ENCODE results near the gene PSMD6.

- TF ChIP-seq CTCF (IDR thresholded peaks at IDR 0.05; ENCODE audit: low read depth, low read length), result no peak
- no peak for TF ChIP-seq POLR2A (IDR thresholded peaks at IDR 0.05; ENCODE audit: extremely low read depth, insufficient read length)
- TF ChIP-seq MAX (IDR thresholded peaks at IDR 0.05; ENCODE audit: low read depth, low read length), result no peak
These were observed 15.0 kb upstream of the PSMD6 start for GRCh38 chr3:64038253-64038767.
